ENCODE data around the gene APOBEC3C.

The APOBEC3C gene

GRCh38 chr22:39013942-39014722, at the start of gene APOBEC3C:
Gene APOBEC3C, plus strand, starts transcription at chr22:39014257. Its CDS starts 106 bp downstream, at chr22:39014363.
- Histone ChIP-seq H3K27ac (peak within 1 kb of the TSS; percentile 79), H3K4me1 (ENCODE audit: control insufficient read depth in 1 of 2, insufficient read depth in 1 of 2, low read depth in 1 of 2, low read length in 1 of 2) (peaks cover 13 to 20% of the 10 kb centered on the region in 2 experiments), H3K9me3 (no peaks in the 10 kb centered on the region), H3K4me3 (ENCODE audit: low read depth in 1 of 2, low read length in 1 of 2) (peak within 1 kb of the TSS; percentile 46 to 55), H3K36me3 (no peaks in the 10 kb centered on the region), H3K27me3 (no peaks in the 10 kb centered on the region)
- no peak for TF ChIP-seq CTCF (IDR thresholded peaks at IDR 0.05)

- H3K4me3 ChIP-seq (ENCODE audit: low read depth in 1 of 2, low read length in 1 of 2) = no peak overlapping the region
- peaks cover 59 to 63% of the 10 kb centered on the region in 2 experiments for H3K4me1 ChIP-seq (ENCODE audit: control insufficient read depth in 1 of 2, insufficient read depth in 1 of 2, low read depth in 1 of 2, low read length in 1 of 2)
- no peak for TF ChIP-seq CTCF (IDR thresholded peaks at IDR 0.05)
- no peaks in the 10 kb centered on the region for H3K27me3 ChIP-seq
- peak overlapping the region; percentile 99 for H3K27ac ChIP-seq
- H3K9me3 ChIP-seq = no peaks in the 10 kb centered on the region
- H3K36me3 ChIP-seq = peaks cover 60% of the 10 kb centered on the region
Measured at GRCh38 chr22:38964306-38964705, 49.8 kb upstream of the APOBEC3C start.

GRCh38 chr22:38964989-38965388, 49.1 kb upstream of the APOBEC3C start:
- no peak for TF ChIP-seq CTCF (IDR thresholded peaks at IDR 0.05)
- H3K9me3 ChIP-seq = no peaks in the 10 kb centered on the region
- peak overlapping the region; percentile 99 for H3K27ac ChIP-seq
- H3K4me1 ChIP-seq (ENCODE audit: control insufficient read depth in 1 of 2, insufficient read depth in 1 of 2, low read depth in 1 of 2, low read length in 1 of 2) = peaks cover 59 to 62% of the 10 kb centered on the region in 2 experiments
- no peaks in the 10 kb centered on the region for H3K27me3 ChIP-seq
- peaks cover 54% of the 10 kb centered on the region for H3K36me3 ChIP-seq
- no peak overlapping the region for H3K4me3 ChIP-seq (ENCODE audit: low read depth in 1 of 2, low read length in 1 of 2)

- Histone ChIP-seq H3K4me1 (ENCODE audit: control insufficient read depth in 1 of 2, insufficient read depth in 1 of 2, low read depth in 1 of 2, low read length in 1 of 2) (peaks cover 67 to 69% of the 10 kb centered on the region in 2 experiments), H3K27me3 (no peaks in the 10 kb centered on the region), H3K27ac (peak overlapping the region; percentile 99), H3K36me3 (peaks cover 45% of the 10 kb centered on the region), H3K9me3 (no peaks in the 10 kb centered on the region), H3K4me3 (ENCODE audit: low read depth in 1 of 2, low read length in 1 of 2) (no peak overlapping the region)
- TF ChIP-seq CTCF (IDR thresholded peaks at IDR 0.05) = no peak
Measured at GRCh38 chr22:38965614-38966379, 48.3 kb upstream of the APOBEC3C start.

GRCh38 chr22:38966380-38966702, 47.7 kb upstream of the APOBEC3C start:
- Histone ChIP-seq H3K27ac (peak overlapping the region; percentile 99), H3K9me3 (no peaks in the 10 kb centered on the region), H3K4me3 (ENCODE audit: low read depth in 1 of 2, low read length in 1 of 2) (peak overlapping the region in 1 of 2 experiments; percentile 50), H3K36me3 (peaks cover 43% of the 10 kb centered on the region), H3K4me1 (ENCODE audit: control insufficient read depth in 1 of 2, insufficient read depth in 1 of 2, low read depth in 1 of 2, low read length in 1 of 2) (peaks cover 71 to 74% of the 10 kb centered on the region in 2 experiments), H3K27me3 (no peaks in the 10 kb centered on the region)
- TF ChIP-seq CTCF (IDR thresholded peaks at IDR 0.05) = no peak

Measured in neutrophil (primary cell).